Esophagus squamous epithelium (tissue), 5 donors: ENCODE measurements around the gene RALBP1. TPM values are rescaled to one million over a fixed set of nuclear protein-coding genes. Genes with fewer than 3 reads are reported as not detected.

Experiments used
- DNase-seq: peaks from one replicate; lab custom pipeline; 2025; lab: John Stamatoyannopoulos, UW
- H3K27ac ChIP-seq, 4 donors: fragments of 200-600 bp; sonication (generic); one replicate each; pipeline ENCODE4 v1.5.1; 2016 to 2019; ENCODE audit warnings: mild to moderate bottlenecking in 1 of 4
- H3K27me3 ChIP-seq, 4 donors: fragments of 200-600 bp; sonication (generic); 1 replicate in 3 of 4; 2 replicates in 1 of 4; pipeline versions ENCODE4 v1.5.1 to v1.6.0; 2017 to 2021; ENCODE audit warnings: antibody characterized with exemption in 1 of 4
- H3K36me3 ChIP-seq, 3 donors: fragments of 200-600 bp; sonication (generic); one replicate each; pipeline ENCODE4 v1.5.1; 2016 to 2019
- H3K4me1 ChIP-seq, 3 donors: fragments of 200-600 bp; sonication (generic); one replicate each; pipeline ENCODE4 v1.5.1; 2017 to 2019
- H3K4me3 ChIP-seq, 4 donors: fragments of 200-600 bp; sonication (generic); 1 replicate in 3 of 4; 2 replicates in 1 of 4; pipeline ENCODE4 v1.5.1; 2016 to 2019; ENCODE audit warnings: mild to moderate bottlenecking in 2 of 4, moderate library complexity in 1 of 4
- H3K9me3 ChIP-seq, 3 donors: fragments of 200-600 bp; sonication (generic); one replicate each; pipeline ENCODE4 v1.5.1; 2016 to 2019
- POLR2A ChIP-seq, 4 donors: fragments of 450-650 bp; IDR thresholded peaks; one replicate each; pipeline ENCODE4 v1.6.1; 2017; ENCODE audit warnings: antibody characterized with exemption in 4 of 4, mild to moderate bottlenecking in 4 of 4, moderate library complexity in 3 of 4
- WGBS, 2 donors: methylation state at CpG; one replicate each; pipeline ENCODE4 v1.1.5; 2018; 5-methylcytosine and 5-hydroxymethylcytosine counted together
- intact Hi-C: fragments of 100-400 bp; cut with DNase I; formaldehyde crosslinking; loops from one replicate; pipeline ENCODE4 v1.15.0; 2022
- total RNA-seq, 4 donors: library from RNA; depleted of rRNA; stranded (reverse); fragments of >200 nt; gene quantifications; one replicate each; pipeline ENCODE4 v1.1.0, GENCODE V29; 2016
- TF ChIP-seq, protein P1 (sequence below), 6 experiments: fragments of 450-650 bp in 4 of 6; fragments of 200-600 bp in 2 of 6; sonication (generic) in 2 of 6; IDR thresholded peaks; one replicate each; pipeline ENCODE4 v1.5.1; 2016 to 2019; ENCODE audit warnings: antibody characterized with exemption in 6 of 6, mild to moderate bottlenecking in 4 of 6, moderate library complexity in 4 of 6
- donor health status: DM: yes; HTN: yes; CAD: no.

RALBP1 gene
- total RNA-seq, 4 donors from 2014 or later: 74.0 to 105 (median 84.1) TPM

- no peaks in the 10 kb centered on the region for H3K4me1 ChIP-seq
- no peak overlapping the region for H3K27ac ChIP-seq
- intact Hi-C loops: no loop called here
- no peak for DNase-seq
- TF ChIP-seq POLR2A (IDR thresholded peaks at IDR 0.05): no peak
- TF ChIP-seq, protein P1, sequence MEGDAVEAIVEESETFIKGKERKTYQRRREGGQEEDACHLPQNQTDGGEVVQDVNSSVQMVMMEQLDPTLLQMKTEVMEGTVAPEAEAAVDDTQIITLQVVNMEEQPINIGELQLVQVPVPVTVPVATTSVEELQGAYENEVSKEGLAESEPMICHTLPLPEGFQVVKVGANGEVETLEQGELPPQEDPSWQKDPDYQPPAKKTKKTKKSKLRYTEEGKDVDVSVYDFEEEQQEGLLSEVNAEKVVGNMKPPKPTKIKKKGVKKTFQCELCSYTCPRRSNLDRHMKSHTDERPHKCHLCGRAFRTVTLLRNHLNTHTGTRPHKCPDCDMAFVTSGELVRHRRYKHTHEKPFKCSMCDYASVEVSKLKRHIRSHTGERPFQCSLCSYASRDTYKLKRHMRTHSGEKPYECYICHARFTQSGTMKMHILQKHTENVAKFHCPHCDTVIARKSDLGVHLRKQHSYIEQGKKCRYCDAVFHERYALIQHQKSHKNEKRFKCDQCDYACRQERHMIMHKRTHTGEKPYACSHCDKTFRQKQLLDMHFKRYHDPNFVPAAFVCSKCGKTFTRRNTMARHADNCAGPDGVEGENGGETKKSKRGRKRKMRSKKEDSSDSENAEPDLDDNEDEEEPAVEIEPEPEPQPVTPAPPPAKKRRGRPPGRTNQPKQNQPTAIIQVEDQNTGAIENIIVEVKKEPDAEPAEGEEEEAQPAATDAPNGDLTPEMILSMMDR (IDR thresholded peaks at IDR 0.05): no peak
- peaks cover 5 to 87% (median 16%) of the 10 kb centered on the region in 3 donors for H3K36me3 ChIP-seq
- WGBS, 2 donors: 80 to 94% methylated on average over 6 of the region's 6 CpGs
- H3K27me3 ChIP-seq: no peaks in the 10 kb centered on the region
- no peak overlapping the region for H3K4me3 ChIP-seq
- no peaks in the 10 kb centered on the region for H3K9me3 ChIP-seq
Measured at GRCh38 chr18:9522952-9523351, 47.6 kb downstream of the RALBP1 start.

- Histone ChIP-seq H3K27me3 (no peaks in the 10 kb centered on the region), H3K9me3 (no peaks in the 10 kb centered on the region), H3K36me3 (peaks cover 11 to 99% (median 16%) of the 10 kb centered on the region in 3 donors), H3K27ac (no peak overlapping the region), H3K4me1 (no peaks in the 10 kb centered on the region), H3K4me3 (no peak overlapping the region)
- intact Hi-C loops: no loop called here
- no peak for TF ChIP-seq POLR2A (IDR thresholded peaks at IDR 0.05)
- TF ChIP-seq, protein P1 (IDR thresholded peaks at IDR 0.05): no peak
- no peak for DNase-seq
Measured at GRCh38 chr18:9526458-9526857, 51.1 kb downstream of the RALBP1 start.

GRCh38 chr18:9530226-9531009 is 55.1 kb downstream of the RALBP1 start:
- Histone ChIP-seq H3K27ac (no peak overlapping the region), H3K9me3 (no peaks in the 10 kb centered on the region), H3K4me1 (no peaks in the 10 kb centered on the region), H3K36me3 (peaks cover 29 to 99% (median 30%) of the 10 kb centered on the region in 3 donors), H3K4me3 (no peak overlapping the region), H3K27me3 (no peaks in the 10 kb centered on the region)
- WGBS, 2 donors: 84 to 86% methylated on average over 6 of the region's 6 CpGs
- TF ChIP-seq, protein P1 (IDR thresholded peaks at IDR 0.05): no peak
- TF ChIP-seq POLR2A (IDR thresholded peaks at IDR 0.05): no peak
- intact Hi-C loops: no loop called here
- DNase-seq: no peak

DNA sequence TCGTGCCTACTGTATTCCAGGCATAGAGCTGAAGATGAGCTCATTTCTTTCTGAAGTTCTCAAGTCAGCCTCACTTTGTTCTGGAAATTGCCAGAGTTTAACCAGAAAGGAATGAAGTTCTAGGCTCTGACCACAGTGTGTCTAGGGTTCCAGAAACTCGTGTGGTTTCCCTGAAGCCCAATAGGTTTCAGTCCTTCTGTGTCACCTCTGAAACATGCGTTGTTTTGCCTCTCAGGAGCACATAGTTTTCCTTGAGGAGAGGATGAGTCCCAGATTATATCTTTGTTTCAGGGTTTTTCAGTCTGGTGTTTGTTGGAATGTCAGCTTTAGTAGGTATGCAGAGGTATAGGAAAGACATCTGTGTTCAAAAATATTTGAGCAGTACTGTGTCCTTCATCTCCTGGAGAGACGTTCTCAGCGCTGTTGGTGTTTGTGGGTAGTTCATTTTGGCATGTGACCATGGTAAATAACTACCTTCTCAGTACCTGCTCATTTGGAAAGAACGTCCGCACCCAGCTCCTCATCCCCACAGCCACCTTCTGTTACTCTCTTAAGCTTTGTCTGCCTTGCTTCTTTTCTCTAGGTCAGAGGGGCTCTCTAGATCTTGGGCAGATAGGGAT is 56.6 kb downstream of the RALBP1 start:
- Histone ChIP-seq H3K4me1 (no peaks in the 10 kb centered on the region), H3K36me3 (peaks cover 22 to 99% (median 38%) of the 10 kb centered on the region in 3 donors), H3K9me3 (no peaks in the 10 kb centered on the region), H3K4me3 (no peak overlapping the region), H3K27me3 (no peaks in the 10 kb centered on the region), H3K27ac (no peak overlapping the region)
- WGBS, 2 donors: 84 to 88% methylated on average over 7 of the region's 7 CpGs
- intact Hi-C loops: no loop called here
- TF ChIP-seq, protein P1 (IDR thresholded peaks at IDR 0.05): no peak
- no peak for TF ChIP-seq POLR2A (IDR thresholded peaks at IDR 0.05)
- DNase-seq: no peak

GRCh38 chr18:9534844-9535243 is 59.5 kb downstream of the RALBP1 start:
- WGBS, 2 donors: 75 to 91% methylated on average over 5 to 11 of the region's 11 CpGs
- H3K4me1 ChIP-seq: peaks cover 0 to 14% (median 3%) of the 10 kb centered on the region in 3 donors
- no peaks in the 10 kb centered on the region for H3K27me3 ChIP-seq
- peak overlapping the region in 1 of 4 donors; percentile 3 for H3K27ac ChIP-seq
- TF ChIP-seq POLR2A (IDR thresholded peaks at IDR 0.05): no peak
- TF ChIP-seq, protein P1 (IDR thresholded peaks at IDR 0.05): no peak
- peaks cover 17 to 93% (median 41%) of the 10 kb centered on the region in 3 donors for H3K36me3 ChIP-seq
- intact Hi-C loops: no loop called here
- DNase-seq: no peak
- no peak overlapping the region for H3K4me3 ChIP-seq
- H3K9me3 ChIP-seq: no peaks in the 10 kb centered on the region
